WTC11 (cell line): ENCODE results near the gene AGPAT4.

Source experiments
- ATF2 ChIP-seq: sonication (generic); formaldehyde crosslinking; IDR thresholded peaks from 2 replicates; pipeline ENCODE4 v1.8.1; 2022; ENCODE audit warnings: low read depth, missing genetic modification reagents, borderline replicate concordance
- CREB1 ChIP-seq: sonication (generic); formaldehyde crosslinking; IDR thresholded peaks from 2 replicates; pipeline ENCODE4 v1.8.0; 2023; ENCODE audit warnings: mild to moderate bottlenecking, missing genetic modification reagents
- CTCF ChIP-seq: fragments of 200-600 bp; IDR thresholded peaks from 2 replicates; pipeline ENCODE4 v1.8.0; 2022; ENCODE audit warnings: antibody characterized with exemption
- ELF4 ChIP-seq: sonication (generic); formaldehyde crosslinking; IDR thresholded peaks from 2 replicates; pipeline ENCODE4 v1.8.1; 2022; ENCODE audit warnings: low read depth, mild to moderate bottlenecking, moderate library complexity, missing genetic modification reagents
- EMX1 ChIP-seq: fragments of 250-450 bp; sonication (Bioruptor Pico); IDR thresholded peaks from 2 replicates; pipeline ENCODE4 v1.8.0; 2021; ENCODE audit warnings: mild to moderate bottlenecking
- ESRRA ChIP-seq: sonication (generic); formaldehyde crosslinking; IDR thresholded peaks from 2 replicates; pipeline ENCODE4 v1.8.1; 2022; ENCODE audit warnings: mild to moderate bottlenecking, missing genetic modification reagents, borderline replicate concordance
- PRRX2 ChIP-seq: fragments of 250-450 bp; sonication (Bioruptor Pico); IDR thresholded peaks from 2 replicates; pipeline ENCODE4 v1.8.0; 2021; ENCODE audit warnings: mild to moderate bottlenecking
- SP1 ChIP-seq: sonication (generic); formaldehyde crosslinking; conservative IDR thresholded peaks from 2 replicates; pipeline ENCODE4 v1.8.1; 2022; ENCODE audit warnings: missing genetic modification reagents
- TEAD4 ChIP-seq: sonication (generic); formaldehyde crosslinking; IDR thresholded peaks from 2 replicates; pipeline ENCODE4 v1.8.0; 2022; ENCODE audit warnings: mild to moderate bottlenecking, missing genetic modification reagents
- ZNF317 ChIP-seq: sonication (generic); formaldehyde crosslinking; IDR thresholded peaks from 2 replicates; pipeline ENCODE4 v1.8.1; 2023; ENCODE audit warnings: low read depth, mild to moderate bottlenecking, moderate library complexity, missing genetic modification reagents, borderline replicate concordance
- TF ChIP-seq, protein P1 (sequence below): sonication (generic); formaldehyde crosslinking; IDR thresholded peaks from 2 replicates; pipeline ENCODE4 v1.8.0; 2022; ENCODE audit warnings: mild to moderate bottlenecking, missing genetic modification reagents
- TF ChIP-seq, protein P2 (sequence below): sonication (generic); formaldehyde crosslinking; conservative IDR thresholded peaks from 2 replicates; pipeline ENCODE4 v1.8.1; 2023; ENCODE audit warnings: mild to moderate bottlenecking, low read depth, missing genetic modification reagents, moderate library complexity
- TF ChIP-seq, protein P3 (sequence below): sonication (generic); formaldehyde crosslinking; IDR thresholded peaks from 2 replicates; pipeline ENCODE4 v1.8.0; 2022; ENCODE audit warnings: mild to moderate bottlenecking, missing genetic modification reagents

DNA sequence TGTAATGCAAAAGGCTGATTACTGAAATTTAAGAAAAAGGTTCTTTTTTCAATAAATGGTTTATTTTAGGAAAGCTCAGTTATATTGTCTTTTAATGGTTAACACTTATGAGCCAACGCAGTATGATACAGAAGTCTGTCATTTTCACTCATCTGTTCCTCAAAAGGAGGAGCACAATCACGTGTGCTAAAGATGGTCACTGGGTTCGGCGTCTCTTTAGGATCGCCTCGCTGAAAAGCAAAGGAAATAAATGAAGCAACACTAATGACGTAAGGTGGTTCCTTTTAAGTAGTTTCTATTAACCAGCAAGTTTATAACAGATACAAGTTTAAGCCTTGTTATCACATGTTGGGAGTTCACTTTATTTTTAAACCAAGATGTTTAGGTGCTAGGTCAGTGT is 156.6 kb downstream of the AGPAT4 start:
- TF ChIP-seq CTCF = no peak
- no peak for TF ChIP-seq SP1 (CRISPR knock-in tag)
- TF ChIP-seq CREB1 (CRISPR knock-in tag) = no peak
- TF ChIP-seq, protein P1, sequence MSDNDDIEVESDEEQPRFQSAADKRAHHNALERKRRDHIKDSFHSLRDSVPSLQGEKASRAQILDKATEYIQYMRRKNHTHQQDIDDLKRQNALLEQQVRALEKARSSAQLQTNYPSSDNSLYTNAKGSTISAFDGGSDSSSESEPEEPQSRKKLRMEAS = no peak
- no peak for TF ChIP-seq ATF2
- TF ChIP-seq, protein P2, sequence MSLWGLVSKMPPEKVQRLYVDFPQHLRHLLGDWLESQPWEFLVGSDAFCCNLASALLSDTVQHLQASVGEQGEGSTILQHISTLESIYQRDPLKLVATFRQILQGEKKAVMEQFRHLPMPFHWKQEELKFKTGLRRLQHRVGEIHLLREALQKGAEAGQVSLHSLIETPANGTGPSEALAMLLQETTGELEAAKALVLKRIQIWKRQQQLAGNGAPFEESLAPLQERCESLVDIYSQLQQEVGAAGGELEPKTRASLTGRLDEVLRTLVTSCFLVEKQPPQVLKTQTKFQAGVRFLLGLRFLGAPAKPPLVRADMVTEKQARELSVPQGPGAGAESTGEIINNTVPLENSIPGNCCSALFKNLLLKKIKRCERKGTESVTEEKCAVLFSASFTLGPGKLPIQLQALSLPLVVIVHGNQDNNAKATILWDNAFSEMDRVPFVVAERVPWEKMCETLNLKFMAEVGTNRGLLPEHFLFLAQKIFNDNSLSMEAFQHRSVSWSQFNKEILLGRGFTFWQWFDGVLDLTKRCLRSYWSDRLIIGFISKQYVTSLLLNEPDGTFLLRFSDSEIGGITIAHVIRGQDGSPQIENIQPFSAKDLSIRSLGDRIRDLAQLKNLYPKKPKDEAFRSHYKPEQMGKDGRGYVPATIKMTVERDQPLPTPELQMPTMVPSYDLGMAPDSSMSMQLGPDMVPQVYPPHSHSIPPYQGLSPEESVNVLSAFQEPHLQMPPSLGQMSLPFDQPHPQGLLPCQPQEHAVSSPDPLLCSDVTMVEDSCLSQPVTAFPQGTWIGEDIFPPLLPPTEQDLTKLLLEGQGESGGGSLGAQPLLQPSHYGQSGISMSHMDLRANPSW = no peak
- TF ChIP-seq, protein P3, sequence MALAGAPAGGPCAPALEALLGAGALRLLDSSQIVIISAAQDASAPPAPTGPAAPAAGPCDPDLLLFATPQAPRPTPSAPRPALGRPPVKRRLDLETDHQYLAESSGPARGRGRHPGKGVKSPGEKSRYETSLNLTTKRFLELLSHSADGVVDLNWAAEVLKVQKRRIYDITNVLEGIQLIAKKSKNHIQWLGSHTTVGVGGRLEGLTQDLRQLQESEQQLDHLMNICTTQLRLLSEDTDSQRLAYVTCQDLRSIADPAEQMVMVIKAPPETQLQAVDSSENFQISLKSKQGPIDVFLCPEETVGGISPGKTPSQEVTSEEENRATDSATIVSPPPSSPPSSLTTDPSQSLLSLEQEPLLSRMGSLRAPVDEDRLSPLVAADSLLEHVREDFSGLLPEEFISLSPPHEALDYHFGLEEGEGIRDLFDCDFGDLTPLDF (CRISPR knock-in tag) = no peak
- no peak for TF ChIP-seq ESRRA (CRISPR knock-in tag)
- TF ChIP-seq TEAD4 (CRISPR knock-in tag) = no peak
- no peak for TF ChIP-seq ELF4 (CRISPR knock-in tag)
- no peak for TF ChIP-seq PRRX2
- TF ChIP-seq EMX1 = no peak
- TF ChIP-seq ZNF317 = no peak
